Gastroesophageal sphincter (tissue), 4 donors: ENCODE data around the gene SCGB1A1. TPM values are rescaled to one million over a fixed set of nuclear protein-coding genes. Genes with fewer than 3 reads are reported as not detected.

Source experiments
- ATAC-seq: fragments of 150-250 bp; one replicate; pipeline ENCODE4 v1.9.1; 2016; ENCODE audit warnings: mild to moderate bottlenecking, moderate library complexity
- H3K27ac ChIP-seq, 4 donors: fragments of 200-600 bp; sonication (generic) in 3 of 4; 1 replicate in 3 of 4; 2 replicates in 1 of 4; pipeline ENCODE4 v1.5.1; 2016 to 2019
- H3K27me3 ChIP-seq: fragments of 200-600 bp; sonication (generic); one replicate; pipeline ENCODE4 v1.5.1; 2019
- H3K36me3 ChIP-seq, 2 donors: fragments of 200-600 bp; sonication (generic); one replicate each; pipeline ENCODE4 v1.5.1; 2019; ENCODE audit warnings: control low read depth in 1 of 2
- H3K4me1 ChIP-seq, 3 donors: fragments of 200-600 bp; sonication (generic); 1 replicate in 2 of 3; 2 replicates in 1 of 3; pipeline ENCODE4 v1.5.1; 2016 to 2019; ENCODE audit warnings: control low read depth in 2 of 3
- H3K4me3 ChIP-seq, 2 donors: fragments of 200-600 bp; sonication (generic); one replicate each; pipeline ENCODE4 v1.5.1; 2019; ENCODE audit warnings: mild to moderate bottlenecking in 1 of 2, moderate library complexity in 1 of 2
- H3K9me3 ChIP-seq, 3 donors: fragments of 200-600 bp; sonication (generic); one replicate each; pipeline ENCODE4 v1.5.1; 2017 to 2019; ENCODE audit warnings: control low read depth in 2 of 3
- CTCF ChIP-seq, 4 experiments: fragments of 200-600 bp in 2 of 4; fragments of 450-650 bp in 2 of 4; sonication (generic) in 1 of 4; IDR thresholded peaks; one replicate each; pipeline ENCODE4 v1.5.1; 2017 to 2019; ENCODE audit warnings: antibody characterized with exemption in 4 of 4, mild to moderate bottlenecking in 2 of 4, moderate library complexity in 2 of 4
- EP300 ChIP-seq: sonication (generic); formaldehyde crosslinking; IDR thresholded peaks from one replicate; pipeline ENCODE4 v1.6.1; 2017; ENCODE audit warnings: antibody characterized with exemption, mild to moderate bottlenecking
- POLR2A ChIP-seq, 2 donors: fragments of 450-650 bp; IDR thresholded peaks; one replicate each; pipeline ENCODE4 v1.6.1; 2017; ENCODE audit warnings: antibody characterized with exemption in 2 of 2, mild to moderate bottlenecking in 2 of 2, moderate library complexity in 1 of 2
- POLR2AphosphoS5 ChIP-seq: sonication (generic); formaldehyde crosslinking; IDR thresholded peaks from one replicate; pipeline ENCODE4 v1.6.1; 2017; ENCODE audit warnings: antibody characterized with exemption
- WGBS, 2 donors: methylation state at CpG; one replicate each; pipeline ENCODE4 v1.1.5; 2018; ENCODE audit warnings: low coverage in 1 of 2; 5-methylcytosine and 5-hydroxymethylcytosine counted together
- total RNA-seq, 4 donors: library from RNA; depleted of rRNA; stranded (reverse); fragments of >200 nt; gene quantifications; one replicate each; pipeline ENCODE4 v1.1.0, GENCODE V29; 2016

Gene SCGB1A1
- total RNA-seq, 4 donors from 2014 or later = not detected

DNA sequence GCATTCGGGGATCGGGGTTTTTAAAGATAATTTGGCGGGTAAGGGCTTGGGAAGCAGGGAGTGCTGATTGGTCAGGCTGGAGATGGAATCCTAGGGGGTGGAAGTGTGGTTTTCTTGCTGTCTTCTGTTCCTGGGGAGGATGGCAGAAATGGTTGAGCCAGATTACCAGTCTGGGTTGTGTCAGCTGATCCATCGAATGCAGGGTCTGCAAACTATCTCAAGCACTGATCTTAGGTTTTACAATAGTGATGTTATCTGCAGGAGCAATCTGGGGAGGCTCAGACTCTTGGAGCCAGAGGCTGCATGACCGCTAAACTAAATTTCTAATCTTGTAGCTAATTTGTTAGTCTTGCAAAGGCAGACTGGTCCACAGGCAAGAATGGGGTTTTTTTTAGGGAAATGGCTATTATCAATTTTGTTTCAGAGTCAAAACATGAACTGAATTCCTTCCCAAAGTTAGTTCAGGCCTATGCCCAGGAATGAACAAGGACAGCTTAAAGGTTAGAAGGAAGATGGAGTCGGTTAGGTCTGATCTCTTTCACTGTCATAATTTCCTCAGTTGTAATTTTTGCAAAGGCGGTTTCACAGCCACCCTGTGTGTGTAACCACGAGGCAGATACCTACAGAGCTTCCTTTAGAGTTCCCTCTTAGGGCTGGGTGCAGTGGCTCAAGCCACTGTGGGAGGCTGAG, 10.2 kb downstream of the SCGB1A1 start:
- no peaks in the 10 kb centered on the region for H3K9me3 ChIP-seq
- TF ChIP-seq CTCF (IDR thresholded peaks at IDR 0.05) (no peak), POLR2A (IDR thresholded peaks at IDR 0.05) (no peak), EP300 (no peak), POLR2AphosphoS5 (no peak)
- no peak overlapping the region for H3K4me3 ChIP-seq

GRCh38 chr11:62430425-62430824, 11.6 kb downstream of the SCGB1A1 start:
- 61% methylated on average over 3 of the region's 3 CpGs; no CpG with 5 or more reads in 1 of the 2 donors for WGBS, 2 donors
- no peak for ATAC-seq
- H3K27me3 ChIP-seq = no peaks in the 10 kb centered on the region
- no peak overlapping the region for H3K4me3 ChIP-seq
- TF ChIP-seq POLR2AphosphoS5 = no peak
- TF ChIP-seq EP300 = no peak
- TF ChIP-seq CTCF (IDR thresholded peaks at IDR 0.05) = no peak
- no peak for TF ChIP-seq POLR2A (IDR thresholded peaks at IDR 0.05)
- H3K9me3 ChIP-seq = no peaks in the 10 kb centered on the region
- no peaks in the 10 kb centered on the region for H3K36me3 ChIP-seq
- peak overlapping the region in 3 of 4 donors; percentile 71 to 85 (median 82) for H3K27ac ChIP-seq
- peaks cover 0 to 61% (median 31%) of the 10 kb centered on the region in 3 donors for H3K4me1 ChIP-seq

More for the DNA sequence above, 10.2 kb downstream of the SCGB1A1 start:
- 66 to 88% methylated on average over 7 of the region's 8 CpGs for WGBS, 2 donors
- no peaks in the 10 kb centered on the region for H3K36me3 ChIP-seq
- ATAC-seq = no peak
- H3K27me3 ChIP-seq = no peaks in the 10 kb centered on the region
- H3K27ac ChIP-seq = peak overlapping the region in 1 of 4 donors; percentile 26
- peaks cover 0 to 59% (median 25%) of the 10 kb centered on the region in 3 donors for H3K4me1 ChIP-seq

- Histone ChIP-seq H3K27ac (peak overlapping the region in 3 of 4 donors; percentile 71 to 85 (median 82)), H3K4me1 (peaks cover 0 to 68% (median 31%) of the 10 kb centered on the region in 3 donors), H3K36me3 (no peaks in the 10 kb centered on the region), H3K9me3 (no peaks in the 10 kb centered on the region), H3K4me3 (no peak overlapping the region), H3K27me3 (no peaks in the 10 kb centered on the region)
- whole genome bisulfite sequencing, 2 donors = 32 to 53% methylated on average over 6 to 11 of the region's 11 CpGs
- TF ChIP-seq POLR2AphosphoS5 (no peak), EP300 (no peak), CTCF (IDR thresholded peaks at IDR 0.05) (no peak), POLR2A (IDR thresholded peaks at IDR 0.05) (no peak)
- no peak for ATAC-seq
Measured at GRCh38 chr11:62431171-62431901, 12.5 kb downstream of the SCGB1A1 start.

GRCh38 chr11:62432695-62433094, 13.9 kb downstream of the SCGB1A1 start:
- Histone ChIP-seq H3K36me3 (no peaks in the 10 kb centered on the region), H3K4me3 (no peak overlapping the region), H3K27ac (peak overlapping the region; percentile 63 to 88 (median 84)), H3K27me3 (no peaks in the 10 kb centered on the region), H3K9me3 (no peaks in the 10 kb centered on the region), H3K4me1 (peaks cover 0 to 69% (median 31%) of the 10 kb centered on the region in 3 donors)
- 73 to 77% methylated on average over 8 of the region's 9 CpGs for WGBS, 2 donors
- ATAC-seq = no peak
- TF ChIP-seq POLR2AphosphoS5 = no peak
- no peak for TF ChIP-seq CTCF (IDR thresholded peaks at IDR 0.05)
- no peak for TF ChIP-seq POLR2A (IDR thresholded peaks at IDR 0.05)
- no peak for TF ChIP-seq EP300
